ENCODE measurements around the gene BTBD7.

Gene BTBD7

GRCh38 chr14:93317210-93317874 is 15.5 kb downstream of the BTBD7 start:
- Histone ChIP-seq H3K27ac (peak overlapping the region; percentile 64; the same call in 1 of the 2 replicates), H3K9ac (ENCODE audit: insufficient read length) (no peak overlapping the region), H3K36me3 (ENCODE audit: insufficient read depth, low read length) (peaks cover 16% of the 10 kb centered on the region; the same call in 1 of the 2 replicates), H3K9me3 (ENCODE audit: low read depth, low read length) (no peaks in the 10 kb centered on the region), H3K4me3 (no peak overlapping the region)
- no peak for DNase-seq (ENCODE audit: low read depth, low spot score)
- no peak for TF ChIP-seq POLR2AphosphoS5 (IDR thresholded peaks at IDR 0.05; ENCODE audit: borderline replicate concordance, low read depth, low read length)
- TF ChIP-seq FOXP2 (optimal IDR thresholded peaks at IDR 0.05; ENCODE audit: control extremely low read depth, extremely low read length, insufficient read depth), result no peak
- TF ChIP-seq EZH2 (IDR thresholded peaks at IDR 0.05), result no peak

- Histone ChIP-seq H3K9ac (ENCODE audit: insufficient read length) (no peak overlapping the region), H3K4me3 (no peak overlapping the region), H3K36me3 (ENCODE audit: insufficient read depth, low read length) (peaks cover 10% of the 10 kb centered on the region; the same call in 1 of the 2 replicates), H3K9me3 (ENCODE audit: low read depth, low read length) (no peaks in the 10 kb centered on the region), H3K27ac (no peak overlapping the region)
- DNase-seq (ENCODE audit: low read depth, low spot score), result no peak
- no peak for TF ChIP-seq FOXP2 (optimal IDR thresholded peaks at IDR 0.05; ENCODE audit: control extremely low read depth, extremely low read length, insufficient read depth)
- no peak for TF ChIP-seq POLR2AphosphoS5 (IDR thresholded peaks at IDR 0.05; ENCODE audit: borderline replicate concordance, low read depth, low read length)
- no peak for TF ChIP-seq EZH2 (IDR thresholded peaks at IDR 0.05)
Observed at GRCh38 chr14:93316716-93317115, 16.1 kb downstream of the BTBD7 start.

DNA sequence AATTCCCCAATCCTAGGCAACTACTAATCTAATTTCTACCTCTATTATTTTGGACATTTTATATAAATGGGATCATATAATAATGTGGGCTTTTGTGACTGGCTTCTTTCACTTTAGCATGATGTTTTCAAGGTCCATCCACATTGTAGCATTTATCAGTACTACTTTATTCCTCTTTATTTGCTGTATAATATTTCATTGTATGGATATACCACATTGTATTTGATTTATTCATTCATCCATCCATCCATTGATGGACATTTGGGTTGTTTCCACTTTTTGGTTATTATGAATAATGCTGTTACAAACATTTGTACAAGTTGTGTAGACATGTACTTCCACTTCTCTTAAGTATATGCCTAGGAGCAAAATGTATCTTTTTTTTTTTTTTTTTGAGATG is 17.3 kb downstream of the BTBD7 start:
- Histone ChIP-seq H3K36me3 (ENCODE audit: insufficient read depth, low read length) (peaks cover 8% of the 10 kb centered on the region; the same call in 1 of the 2 replicates), H3K4me3 (no peak overlapping the region), H3K9ac (ENCODE audit: insufficient read length) (no peak overlapping the region), H3K9me3 (ENCODE audit: low read depth, low read length) (no peaks in the 10 kb centered on the region), H3K27ac (no peak overlapping the region)
- no peak for DNase-seq (ENCODE audit: low read depth, low spot score)
- TF ChIP-seq EZH2 (IDR thresholded peaks at IDR 0.05), result no peak
- TF ChIP-seq FOXP2 (optimal IDR thresholded peaks at IDR 0.05; ENCODE audit: control extremely low read depth, extremely low read length, insufficient read depth), result no peak
- no peak for TF ChIP-seq POLR2AphosphoS5 (IDR thresholded peaks at IDR 0.05; ENCODE audit: borderline replicate concordance, low read depth, low read length)

- H3K9ac ChIP-seq (ENCODE audit: insufficient read length), result no peak overlapping the region
- no peak overlapping the region for H3K27ac ChIP-seq
- H3K4me3 ChIP-seq, result no peak overlapping the region
- no peak for DNase-seq (ENCODE audit: low read depth, low spot score)
- peaks cover 5% of the 10 kb centered on the region; the same call in 1 of the 2 replicates for H3K36me3 ChIP-seq (ENCODE audit: insufficient read depth, low read length)
- no peaks in the 10 kb centered on the region for H3K9me3 ChIP-seq (ENCODE audit: low read depth, low read length)
- TF ChIP-seq FOXP2 (optimal IDR thresholded peaks at IDR 0.05; ENCODE audit: control extremely low read depth, extremely low read length, insufficient read depth) (no peak), EZH2 (IDR thresholded peaks at IDR 0.05) (no peak), POLR2AphosphoS5 (IDR thresholded peaks at IDR 0.05; ENCODE audit: borderline replicate concordance, low read depth, low read length) (no peak)
Observed at GRCh38 chr14:93311082-93311481, 21.8 kb downstream of the BTBD7 start.

- Histone ChIP-seq H3K27ac (no peak overlapping the region), H3K9me3 (ENCODE audit: low read depth, low read length) (no peaks in the 10 kb centered on the region), H3K36me3 (ENCODE audit: insufficient read depth, low read length) (no peaks in the 10 kb centered on the region), H3K4me3 (no peak overlapping the region), H3K9ac (ENCODE audit: insufficient read length) (no peak overlapping the region)
- TF ChIP-seq EZH2 (IDR thresholded peaks at IDR 0.05) (no peak), POLR2AphosphoS5 (IDR thresholded peaks at IDR 0.05; ENCODE audit: borderline replicate concordance, low read depth, low read length) (no peak), FOXP2 (optimal IDR thresholded peaks at IDR 0.05; ENCODE audit: control extremely low read depth, extremely low read length, insufficient read depth) (no peak)
- no peak for DNase-seq (ENCODE audit: low read depth, low spot score)
Observed at GRCh38 chr14:93309427-93309966, 23.3 kb downstream of the BTBD7 start.

- no peak overlapping the region for H3K9ac ChIP-seq (ENCODE audit: insufficient read length)
- no peaks in the 10 kb centered on the region for H3K36me3 ChIP-seq (ENCODE audit: insufficient read depth, low read length)
- DNase-seq (ENCODE audit: low read depth, low spot score), result no peak
- no peaks in the 10 kb centered on the region for H3K9me3 ChIP-seq (ENCODE audit: low read depth, low read length)
- no peak overlapping the region for H3K4me3 ChIP-seq
- H3K27ac ChIP-seq, result no peak overlapping the region
- TF ChIP-seq EZH2 (IDR thresholded peaks at IDR 0.05) (no peak), FOXP2 (optimal IDR thresholded peaks at IDR 0.05; ENCODE audit: control extremely low read depth, extremely low read length, insufficient read depth) (no peak), POLR2AphosphoS5 (IDR thresholded peaks at IDR 0.05; ENCODE audit: borderline replicate concordance, low read depth, low read length) (no peak)
Observed at GRCh38 chr14:93308686-93309345, 24.0 kb downstream of the BTBD7 start.

GRCh38 chr14:93306812-93307211 is 26.0 kb downstream of the BTBD7 start:
- Histone ChIP-seq H3K4me3 (no peak overlapping the region), H3K27ac (peak overlapping the region; percentile 74), H3K9me3 (ENCODE audit: low read depth, low read length) (no peaks in the 10 kb centered on the region), H3K36me3 (ENCODE audit: insufficient read depth, low read length) (no peaks in the 10 kb centered on the region), H3K9ac (ENCODE audit: insufficient read length) (no peak overlapping the region)
- no peak for DNase-seq (ENCODE audit: low read depth, low spot score)
- TF ChIP-seq POLR2AphosphoS5 (IDR thresholded peaks at IDR 0.05; ENCODE audit: borderline replicate concordance, low read depth, low read length), result no peak
- TF ChIP-seq FOXP2 (optimal IDR thresholded peaks at IDR 0.05; ENCODE audit: control extremely low read depth, extremely low read length, insufficient read depth), result no peak
- TF ChIP-seq EZH2 (IDR thresholded peaks at IDR 0.05), result no peak

DNA sequence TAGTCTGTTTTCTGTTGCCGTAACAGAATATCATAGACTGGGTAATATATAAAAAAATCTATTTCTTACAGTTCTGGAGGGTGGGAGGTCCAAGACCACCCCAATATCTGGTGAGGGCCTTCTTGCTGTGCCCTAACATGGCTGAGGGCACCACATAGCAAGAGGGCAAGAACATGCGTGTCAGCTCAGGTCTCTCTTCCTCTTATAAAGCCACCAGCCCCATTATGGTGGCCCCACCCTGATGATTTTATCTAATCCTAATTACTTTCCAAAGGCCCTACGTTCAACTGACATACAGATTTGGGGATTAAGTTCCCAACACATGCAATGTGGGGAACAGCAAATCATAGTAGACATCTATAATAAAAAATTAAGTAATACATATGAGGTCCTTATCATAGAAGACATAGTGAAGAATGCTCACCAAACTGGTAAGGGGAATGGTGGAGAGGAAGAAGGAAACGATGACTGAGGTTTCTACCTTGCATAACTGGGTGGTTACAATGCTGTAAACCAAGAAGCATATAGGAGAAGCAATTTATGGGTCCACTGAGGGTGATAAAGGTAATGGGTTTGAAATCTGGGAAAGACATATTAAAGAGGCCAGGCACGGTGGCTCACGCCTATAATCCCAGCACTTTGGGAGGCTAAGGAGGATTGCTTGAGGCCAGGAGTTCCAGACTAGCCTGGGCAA is 27.0 kb downstream of the BTBD7 start:
- H3K4me3 ChIP-seq, result no peak overlapping the region
- H3K27ac ChIP-seq, result peak overlapping the region; percentile 83; the same call in 1 of the 2 replicates
- no peaks in the 10 kb centered on the region for H3K9me3 ChIP-seq (ENCODE audit: low read depth, low read length)
- DNase-seq (ENCODE audit: low read depth, low spot score), result no peak
- no peak for TF ChIP-seq EZH2 (IDR thresholded peaks at IDR 0.05)
- no peak overlapping the region for H3K9ac ChIP-seq (ENCODE audit: insufficient read length)
- no peaks in the 10 kb centered on the region for H3K36me3 ChIP-seq (ENCODE audit: insufficient read depth, low read length)

All from SK-N-MC (cell line).